DOHH2 (cell line): ENCODE measurements around the gene FUT4.

ENCODE experiments used
- EZH2phosphoT487 ChIP-seq: fragments of 200-600 bp; sonication (generic); IDR thresholded peaks from 2 replicates; pipeline ENCODE4 v1.6.1; 2017; ENCODE audit warnings: borderline replicate concordance, mild to moderate bottlenecking, antibody characterized with exemption, low read length, moderate library complexity, mixed read lengths
- TF ChIP-seq, protein P1 (sequence below): fragments of 200-600 bp; sonication (generic); IDR thresholded peaks from one replicate; pipeline ENCODE4 v1.5.1; 2014; ENCODE audit warnings: antibody characterized with exemption, mild to moderate bottlenecking, low read depth, low read length; ENCODE audit not compliant: poor library complexity, severe bottlenecking

DNA sequence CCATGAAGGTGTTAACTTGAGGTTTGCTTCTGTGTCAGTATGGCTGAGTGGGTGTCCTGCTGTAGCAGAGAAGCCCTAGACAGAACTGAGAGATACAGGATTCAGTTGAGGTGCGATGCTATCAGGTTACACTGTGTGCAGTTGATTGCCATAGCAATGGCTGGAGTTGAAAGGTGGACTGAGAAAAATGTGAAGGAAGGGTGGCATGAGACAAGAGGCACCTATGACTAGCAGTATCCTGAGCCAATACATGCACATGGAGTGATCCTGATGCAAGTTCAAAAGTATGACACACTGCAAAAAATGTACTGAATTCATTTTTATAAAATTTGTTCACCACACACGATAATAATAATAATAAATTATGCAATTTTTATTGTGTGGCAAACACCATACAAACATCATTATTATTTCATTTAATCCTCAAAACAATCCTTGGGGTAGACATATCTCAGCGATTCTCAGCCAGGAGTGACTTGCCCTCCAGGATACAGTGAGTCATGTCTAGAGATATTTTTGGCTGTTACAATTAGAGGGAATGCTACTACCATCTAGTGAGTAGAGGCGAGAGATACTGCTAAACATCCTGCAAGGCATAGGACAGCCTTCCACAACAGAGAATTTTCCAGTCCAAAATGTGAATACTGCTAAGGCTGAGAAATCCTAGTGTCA lies 19.6 kb downstream of the FUT4 start:
- TF ChIP-seq, protein P1, sequence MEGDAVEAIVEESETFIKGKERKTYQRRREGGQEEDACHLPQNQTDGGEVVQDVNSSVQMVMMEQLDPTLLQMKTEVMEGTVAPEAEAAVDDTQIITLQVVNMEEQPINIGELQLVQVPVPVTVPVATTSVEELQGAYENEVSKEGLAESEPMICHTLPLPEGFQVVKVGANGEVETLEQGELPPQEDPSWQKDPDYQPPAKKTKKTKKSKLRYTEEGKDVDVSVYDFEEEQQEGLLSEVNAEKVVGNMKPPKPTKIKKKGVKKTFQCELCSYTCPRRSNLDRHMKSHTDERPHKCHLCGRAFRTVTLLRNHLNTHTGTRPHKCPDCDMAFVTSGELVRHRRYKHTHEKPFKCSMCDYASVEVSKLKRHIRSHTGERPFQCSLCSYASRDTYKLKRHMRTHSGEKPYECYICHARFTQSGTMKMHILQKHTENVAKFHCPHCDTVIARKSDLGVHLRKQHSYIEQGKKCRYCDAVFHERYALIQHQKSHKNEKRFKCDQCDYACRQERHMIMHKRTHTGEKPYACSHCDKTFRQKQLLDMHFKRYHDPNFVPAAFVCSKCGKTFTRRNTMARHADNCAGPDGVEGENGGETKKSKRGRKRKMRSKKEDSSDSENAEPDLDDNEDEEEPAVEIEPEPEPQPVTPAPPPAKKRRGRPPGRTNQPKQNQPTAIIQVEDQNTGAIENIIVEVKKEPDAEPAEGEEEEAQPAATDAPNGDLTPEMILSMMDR: no peak
- TF ChIP-seq EZH2phosphoT487: no peak
